ENCODE results near the gene ABCF3.
"Not testable (repeated sequence)": the region's sequence is repeated elsewhere in the genome, so short reads cannot be mapped to it uniquely, and the experiment has no call there.

Gene ABCF3, protein sequence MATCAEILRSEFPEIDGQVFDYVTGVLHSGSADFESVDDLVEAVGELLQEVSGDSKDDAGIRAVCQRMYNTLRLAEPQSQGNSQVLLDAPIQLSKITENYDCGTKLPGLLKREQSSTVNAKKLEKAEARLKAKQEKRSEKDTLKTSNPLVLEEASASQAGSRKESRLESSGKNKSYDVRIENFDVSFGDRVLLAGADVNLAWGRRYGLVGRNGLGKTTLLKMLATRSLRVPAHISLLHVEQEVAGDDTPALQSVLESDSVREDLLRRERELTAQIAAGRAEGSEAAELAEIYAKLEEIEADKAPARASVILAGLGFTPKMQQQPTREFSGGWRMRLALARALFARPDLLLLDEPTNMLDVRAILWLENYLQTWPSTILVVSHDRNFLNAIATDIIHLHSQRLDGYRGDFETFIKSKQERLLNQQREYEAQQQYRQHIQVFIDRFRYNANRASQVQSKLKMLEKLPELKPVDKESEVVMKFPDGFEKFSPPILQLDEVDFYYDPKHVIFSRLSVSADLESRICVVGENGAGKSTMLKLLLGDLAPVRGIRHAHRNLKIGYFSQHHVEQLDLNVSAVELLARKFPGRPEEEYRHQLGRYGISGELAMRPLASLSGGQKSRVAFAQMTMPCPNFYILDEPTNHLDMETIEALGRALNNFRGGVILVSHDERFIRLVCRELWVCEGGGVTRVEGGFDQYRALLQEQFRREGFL

DNA sequence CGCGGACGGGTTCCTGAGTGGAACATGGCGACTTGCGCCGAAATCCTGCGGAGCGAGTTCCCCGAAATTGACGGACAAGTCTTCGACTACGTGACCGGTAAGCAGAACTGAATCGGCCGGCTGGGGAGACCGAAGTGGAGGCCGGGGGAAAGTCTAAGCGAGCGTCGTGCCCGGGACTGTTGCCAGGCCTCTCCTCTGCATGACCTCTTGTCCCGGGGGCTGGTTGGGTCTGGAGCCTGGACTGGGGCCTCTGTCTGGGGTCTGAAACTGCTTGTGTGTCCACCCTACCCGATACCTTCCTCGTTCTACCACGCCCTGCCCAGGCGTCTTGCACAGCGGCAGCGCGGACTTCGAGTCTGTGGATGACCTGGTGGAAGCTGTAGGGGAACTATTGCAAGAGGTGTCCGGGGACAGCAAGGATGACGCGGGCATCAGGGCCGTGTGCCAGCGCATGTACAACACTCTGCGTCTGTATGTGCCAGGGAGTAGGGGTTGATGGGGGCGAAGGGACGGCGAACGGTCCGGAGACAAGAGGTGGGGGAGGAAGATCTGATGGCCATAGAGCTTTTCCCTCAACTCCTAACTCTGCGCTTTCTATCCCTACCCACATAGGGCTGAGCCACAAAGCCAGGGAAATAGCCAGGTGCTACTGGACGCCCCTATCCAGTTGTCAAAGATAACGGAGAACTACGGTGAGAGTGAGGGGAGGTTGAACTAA, at the start of gene ABCF3:
Gene ABCF3, plus strand, starts transcription at position 16 of the 718 bp plus-strand sequence. Its CDS starts 9 bp downstream, at position 25.
- peak; percentile 29 for DNase-seq

DNA sequence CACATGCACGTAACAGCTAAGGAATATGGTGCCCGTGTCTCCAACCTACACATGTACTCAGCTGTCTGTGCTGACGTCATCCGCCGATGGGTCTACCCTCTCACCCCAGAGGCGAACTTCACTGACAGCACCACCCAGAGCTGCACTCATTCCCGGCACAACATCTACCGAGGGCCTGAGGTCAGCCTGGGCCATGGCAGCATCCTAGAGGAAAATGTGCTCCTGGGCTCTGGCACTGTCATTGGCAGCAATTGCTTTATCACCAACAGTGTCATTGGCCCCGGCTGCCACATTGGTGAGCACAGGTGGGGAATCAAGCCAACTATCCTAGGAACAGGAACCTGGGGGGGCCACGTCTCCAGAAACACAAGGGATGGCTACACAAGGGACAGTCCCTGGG, 45.6 kb upstream of the ABCF3 start:
- no peak for DNase-seq

DNA sequence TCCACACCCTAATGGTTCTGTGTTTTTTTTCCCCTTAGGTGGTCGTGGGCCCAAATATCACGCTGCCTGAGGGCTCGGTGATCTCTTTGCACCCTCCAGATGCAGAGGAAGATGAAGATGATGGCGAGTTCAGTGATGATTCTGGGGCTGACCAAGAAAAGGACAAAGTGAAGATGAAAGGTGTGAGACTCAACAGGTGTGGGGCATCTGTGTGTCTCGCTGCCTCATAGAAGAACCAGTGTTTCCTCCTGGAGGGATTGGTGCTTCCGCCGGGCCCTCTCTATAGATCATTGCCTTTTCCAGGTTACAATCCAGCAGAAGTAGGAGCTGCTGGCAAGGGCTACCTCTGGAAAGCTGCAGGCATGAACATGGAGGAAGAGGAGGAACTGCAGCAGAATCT, 43.8 kb upstream of the ABCF3 start:
- DNase-seq: no peak

DNA sequence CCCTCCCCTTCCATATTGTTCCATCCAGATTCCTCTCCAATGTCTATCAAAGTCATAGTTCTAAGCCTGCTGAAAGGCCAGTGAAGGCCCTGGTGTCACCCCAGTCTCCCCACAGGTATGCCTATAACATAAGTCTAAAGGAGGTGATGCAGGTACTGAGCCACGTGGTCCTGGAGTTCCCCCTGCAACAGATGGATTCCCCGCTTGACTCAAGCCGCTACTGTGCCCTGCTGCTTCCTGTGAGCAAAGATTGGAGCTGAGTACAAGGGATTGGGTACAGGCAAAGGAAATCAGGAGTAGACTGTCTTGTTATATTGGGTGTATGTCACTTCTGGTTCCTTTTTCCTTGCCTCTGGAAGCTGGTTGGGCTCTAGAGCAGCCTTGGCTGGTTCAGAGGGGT, 42.7 kb upstream of the ABCF3 start:
- no peak for DNase-seq

DNA sequence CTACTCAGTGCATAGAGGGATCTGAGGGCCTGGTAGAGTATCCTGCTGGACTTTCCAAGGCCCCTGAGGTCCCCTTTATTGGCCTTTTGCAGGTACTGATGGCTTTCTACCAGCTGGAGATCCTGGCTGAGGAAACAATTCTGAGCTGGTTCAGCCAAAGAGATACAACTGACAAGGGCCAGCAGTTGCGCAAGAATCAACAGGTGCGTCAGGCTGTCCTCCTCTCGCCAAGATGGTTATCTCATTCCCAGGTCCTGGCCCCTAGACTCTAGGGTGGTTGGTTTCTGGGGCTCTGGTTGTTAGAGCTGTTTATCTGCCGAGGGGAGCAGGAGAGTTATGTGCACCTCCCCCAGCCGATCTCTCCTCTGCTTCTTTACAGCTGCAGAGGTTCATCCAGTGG, 41.5 kb upstream of the ABCF3 start:
- no peak for DNase-seq

DNA sequence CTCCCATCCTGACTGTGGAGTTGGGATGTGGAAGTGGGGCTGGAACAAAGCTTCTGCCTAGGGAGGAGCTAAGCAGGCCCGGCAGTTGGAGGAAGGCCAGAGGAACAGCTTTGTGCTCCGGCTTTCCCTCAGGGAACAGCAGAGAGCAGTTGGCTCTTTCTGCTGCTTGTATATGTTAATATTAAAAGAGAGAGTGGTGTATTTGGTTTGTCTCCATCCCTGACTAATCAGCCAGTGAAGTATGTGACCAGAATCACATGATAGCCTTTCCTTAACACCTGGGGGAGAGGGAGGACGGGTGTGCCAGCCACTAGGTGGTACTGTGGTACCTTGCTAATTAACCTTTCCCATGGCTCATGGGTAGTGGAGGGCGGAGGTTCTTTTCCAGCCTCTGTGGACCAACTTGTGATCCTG, 40.9 kb upstream of the ABCF3 start:
- peak; percentile 44 for DNase-seq

DNA sequence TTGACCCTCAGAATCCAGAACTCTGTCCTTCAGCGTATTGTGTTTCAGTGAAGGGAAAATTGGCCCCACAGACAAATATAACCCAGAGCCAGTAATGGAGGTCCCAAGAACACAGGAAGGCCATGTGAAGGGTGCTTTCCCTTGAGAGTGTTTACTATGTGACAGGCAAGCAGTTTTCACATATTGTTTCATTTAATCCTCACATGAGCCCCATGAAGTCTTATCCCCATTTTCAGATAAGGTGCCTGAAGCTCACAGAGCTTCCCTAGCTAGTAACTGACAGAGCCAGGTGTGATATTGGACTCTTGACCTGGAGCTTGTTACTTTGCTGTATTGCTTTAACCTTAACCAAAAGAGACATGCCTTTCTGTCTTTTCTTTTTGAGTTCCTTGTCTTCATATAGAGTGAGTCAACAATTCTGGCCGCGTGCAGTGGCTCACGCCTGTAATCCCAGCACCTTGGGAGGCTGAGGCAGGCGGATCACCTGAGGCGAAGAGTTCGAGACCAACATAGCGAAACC, 40.2 kb upstream of the ABCF3 start:
- no peak for DNase-seq

DNA sequence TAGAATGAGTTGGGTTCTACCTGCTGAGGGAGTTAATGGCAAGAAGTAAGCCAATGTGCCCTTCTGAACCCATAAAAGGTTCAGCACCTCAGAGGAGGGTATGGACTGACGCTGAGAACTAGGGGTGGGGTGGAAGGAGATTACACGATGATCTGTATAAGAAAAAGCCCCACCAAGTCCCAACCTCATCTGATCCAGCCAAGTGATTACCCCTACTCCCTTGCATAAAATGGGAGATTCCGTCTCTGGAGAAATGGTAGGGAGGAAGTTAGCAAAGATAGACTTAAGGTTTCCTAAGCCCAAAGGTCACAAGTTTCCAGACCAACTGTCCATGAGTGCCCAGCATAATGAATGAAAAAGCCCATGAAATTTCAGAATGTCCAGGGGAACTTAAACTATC, 37.9 kb upstream of the ABCF3 start:
- DNase-seq: no peak

DNA sequence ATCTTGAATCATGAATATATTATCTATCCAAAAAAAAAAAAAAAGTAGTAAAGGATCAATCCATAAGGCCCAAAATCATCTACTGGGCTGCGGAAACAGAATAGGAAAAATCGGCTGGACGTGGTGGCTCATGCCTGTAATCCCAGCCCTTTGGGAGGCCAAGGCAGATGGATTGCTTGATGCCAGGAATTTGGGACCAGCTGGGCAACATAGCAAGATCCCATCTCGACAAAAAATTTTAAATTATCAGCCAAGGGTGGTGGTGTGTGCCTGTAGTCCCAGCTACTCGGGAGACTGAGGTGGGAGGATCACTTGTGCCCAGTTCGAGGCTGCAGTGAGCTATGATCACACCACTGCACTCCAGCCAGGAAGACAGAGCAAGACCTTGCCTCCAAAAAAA, 36.9 kb upstream of the ABCF3 start:
- DNase-seq: no peak

DNA sequence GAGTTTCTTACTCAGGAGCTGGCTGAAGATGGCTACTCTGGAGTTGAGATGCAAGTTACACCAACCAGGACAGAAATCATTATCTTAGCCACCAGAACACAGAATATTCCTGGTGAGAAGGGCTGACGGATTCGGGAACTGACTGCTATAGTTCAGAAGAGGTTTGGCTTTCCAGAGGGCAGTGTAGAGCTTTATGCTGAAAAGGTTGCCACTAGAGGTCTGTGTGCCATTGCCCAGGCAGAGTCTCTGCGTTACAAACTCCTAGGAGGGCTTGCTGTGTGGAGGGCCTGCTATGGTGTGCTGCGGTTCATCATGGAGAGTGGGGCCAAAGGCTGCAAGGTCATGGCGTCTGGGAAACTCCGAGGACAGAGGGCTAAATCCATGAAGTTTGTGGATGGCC, 36.2 kb upstream of the ABCF3 start:
- not testable (repeated sequence) for DNase-seq

DNA sequence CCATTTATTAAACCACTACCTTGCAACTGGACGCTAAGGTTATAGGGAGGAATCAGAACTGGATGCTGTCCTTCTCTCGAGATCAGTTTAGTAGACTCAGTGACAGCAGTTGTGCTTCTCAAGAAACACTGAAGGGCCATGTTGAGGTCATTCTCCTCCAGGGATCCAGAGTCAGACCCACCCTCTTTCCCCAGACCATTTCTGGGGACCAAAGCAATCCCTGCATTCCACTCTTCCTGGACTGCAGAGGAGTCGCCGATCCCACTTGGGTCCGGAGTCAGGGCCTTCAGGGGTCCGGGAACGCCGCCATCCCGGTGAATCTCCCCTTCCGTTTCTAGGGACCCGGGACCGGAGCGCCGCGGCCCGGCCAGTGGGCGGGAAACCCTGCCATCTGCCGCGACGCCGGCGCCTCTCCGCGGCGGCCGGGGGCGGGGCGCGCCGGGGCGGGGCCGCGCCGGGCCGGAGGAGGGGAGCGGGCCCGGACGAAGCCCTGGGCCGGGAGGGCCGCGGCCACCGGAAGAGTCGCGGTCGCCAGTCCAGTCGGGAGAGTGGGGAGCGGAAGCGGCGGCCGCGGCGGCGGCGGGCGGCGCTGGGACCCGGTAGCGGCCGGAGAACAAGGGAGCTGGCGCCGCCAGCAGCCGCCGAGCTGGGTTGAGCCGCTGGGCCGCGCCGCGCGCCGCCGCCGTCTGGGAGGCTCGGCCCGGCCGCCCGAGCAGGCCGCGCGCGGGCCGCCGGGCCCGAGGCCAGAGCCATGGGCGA, 30.9 kb upstream of the ABCF3 start, which contains the start of gene DVL3:
Gene DVL3, plus strand, starts transcription at position 493 of the 759 bp plus-strand sequence. Its CDS starts 259 bp downstream, at position 752.
- peak; percentile 58 for DNase-seq

DNA sequence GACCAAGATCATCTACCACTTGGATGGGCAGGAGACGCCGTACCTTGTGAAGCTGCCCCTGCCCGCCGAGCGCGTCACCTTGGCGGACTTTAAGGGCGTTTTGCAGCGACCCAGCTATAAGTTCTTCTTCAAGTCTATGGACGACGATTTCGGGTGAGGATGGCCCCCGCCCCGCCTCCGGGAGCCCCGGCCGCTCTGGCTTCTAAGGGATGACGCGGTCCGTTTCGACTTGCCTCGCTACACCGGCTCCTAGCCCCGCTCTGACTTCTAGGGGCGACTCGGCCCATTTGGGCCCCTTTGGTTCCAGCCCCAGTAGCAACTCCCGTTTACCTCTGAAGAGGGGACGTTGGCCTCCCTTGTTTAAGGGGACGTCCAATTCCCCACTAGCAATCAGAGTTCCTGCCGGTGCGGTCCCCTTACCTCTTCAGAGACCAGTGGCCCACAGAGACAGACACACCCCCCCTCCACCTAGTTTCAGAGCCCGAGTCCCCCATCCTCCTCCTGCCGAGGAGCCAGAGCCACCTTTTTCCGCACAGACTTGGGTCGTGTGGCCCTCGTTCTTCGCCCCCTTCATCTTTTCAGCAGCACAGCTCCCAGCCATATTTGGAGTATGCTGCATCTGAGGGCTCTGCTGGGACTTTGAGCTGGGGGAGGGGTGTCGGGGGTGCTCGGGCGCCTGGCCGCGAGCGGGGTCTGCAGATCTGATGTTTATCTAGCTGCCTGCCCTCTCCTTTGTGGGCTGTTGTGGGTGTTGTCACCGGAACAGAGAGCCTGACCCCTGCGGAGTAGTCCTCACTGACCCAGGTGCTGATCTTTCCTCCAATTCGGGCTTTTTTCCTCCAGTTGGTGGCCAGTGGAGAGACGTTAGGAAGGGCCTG, 30.1 kb upstream of the ABCF3 start:
- DNase-seq: no peak

DNA sequence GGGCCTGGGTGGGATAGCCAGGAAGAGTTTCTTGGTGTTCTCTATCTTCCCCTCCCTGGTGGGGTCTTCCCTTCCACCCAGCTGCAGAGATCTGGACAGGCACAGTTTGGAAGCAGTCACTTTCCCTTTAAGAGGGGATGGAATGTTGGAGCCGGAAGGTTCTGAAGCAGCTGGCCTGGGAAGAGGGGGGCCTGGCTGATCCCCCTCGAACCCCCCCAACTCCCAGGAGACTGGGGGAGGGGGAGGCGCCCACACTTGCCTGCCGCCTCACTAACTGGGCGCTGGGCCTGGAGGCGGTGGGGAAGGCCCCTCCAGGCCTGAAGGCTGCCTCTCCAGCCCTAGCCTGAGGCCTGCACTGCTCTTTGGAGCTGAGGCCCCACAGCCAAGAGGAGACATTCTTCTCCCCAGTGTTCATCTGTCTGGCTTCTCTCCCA, 29.5 kb upstream of the ABCF3 start:
- peak; percentile 77 for DNase-seq

DNA sequence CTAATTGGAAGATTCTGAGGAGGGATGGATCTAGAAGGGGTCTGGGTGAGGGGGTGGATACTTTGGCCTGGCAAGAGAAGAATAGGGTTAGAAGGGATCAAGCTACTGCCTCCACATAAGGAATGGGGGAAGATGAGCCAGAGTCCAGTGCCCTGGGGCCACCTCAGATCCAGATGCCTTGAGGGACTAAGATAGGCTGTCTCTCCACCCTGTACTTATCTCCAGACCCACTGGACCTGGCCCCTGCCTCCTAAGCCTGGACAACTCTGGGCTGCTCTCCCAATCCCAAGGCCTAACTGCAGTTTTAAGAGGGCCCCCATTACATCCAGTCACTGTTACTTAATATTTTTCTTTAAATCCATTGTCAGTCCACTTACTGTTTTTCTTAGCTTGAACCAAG, 28.8 kb upstream of the ABCF3 start:
- no peak for DNase-seq

DNA sequence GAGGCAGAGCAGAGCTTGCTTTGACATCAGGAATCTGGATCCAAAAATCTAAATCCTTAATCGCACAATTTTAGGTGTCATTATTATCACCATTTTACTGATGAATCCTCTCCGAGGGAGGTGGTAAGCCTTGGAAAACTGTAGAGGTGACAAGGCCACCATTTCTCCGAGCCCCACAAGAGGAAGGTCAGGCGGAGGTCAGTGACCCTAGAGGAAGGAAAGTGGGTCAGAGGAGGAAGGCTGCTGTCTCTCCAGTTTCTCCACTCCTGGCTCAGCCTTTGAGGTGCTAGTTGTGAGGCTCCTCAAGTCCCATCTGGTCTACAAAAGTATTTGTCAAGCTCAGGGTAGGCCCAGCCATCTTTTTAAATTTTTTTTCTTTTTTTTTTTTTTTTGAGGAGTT, 27.6 kb upstream of the ABCF3 start:
- DNase-seq: no peak

DNA sequence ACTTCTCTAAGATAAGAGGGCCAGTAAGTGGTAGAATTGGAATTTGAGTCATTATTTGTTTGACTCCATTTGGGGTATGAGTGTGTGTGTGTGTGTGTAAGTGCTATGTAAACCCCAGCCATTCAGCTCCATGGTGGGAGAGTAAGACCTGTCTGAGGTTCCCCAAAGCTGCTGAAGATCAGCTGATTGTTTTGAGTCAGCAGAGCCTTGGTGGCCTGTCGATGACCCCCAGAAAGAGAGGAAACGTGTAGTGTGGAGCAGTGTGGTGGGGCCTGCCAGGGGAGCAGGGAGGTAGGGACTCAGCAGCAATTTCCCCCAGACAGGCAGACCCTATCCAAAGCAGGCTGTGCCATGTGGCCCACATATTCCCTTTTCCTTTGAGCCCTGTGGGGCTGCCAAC, 25.5 kb upstream of the ABCF3 start:
- DNase-seq: peak; percentile 48

DNA sequence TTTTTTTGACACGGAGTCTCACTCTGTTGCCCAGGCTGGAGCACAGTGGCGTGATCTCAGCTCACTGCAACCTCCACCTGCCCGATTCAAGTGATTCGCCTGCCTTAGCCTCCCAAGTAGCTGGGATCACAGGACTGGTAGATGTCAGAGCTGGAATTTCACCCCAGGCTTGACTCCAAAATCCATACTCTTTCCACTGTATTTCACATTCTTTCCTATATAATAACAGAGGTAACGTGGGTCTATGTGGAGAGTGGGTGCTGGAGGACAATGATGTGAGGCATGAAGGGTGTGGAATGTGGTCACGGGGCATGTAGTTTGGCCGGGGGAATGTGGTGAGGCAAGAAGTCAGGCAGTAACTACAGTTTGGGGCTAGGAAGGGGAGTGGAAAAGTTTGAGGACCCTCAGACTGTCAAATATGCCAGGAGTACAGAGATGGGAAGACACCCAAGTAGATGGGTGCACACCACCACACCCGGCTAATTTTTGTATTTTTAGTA, 23.4 kb upstream of the ABCF3 start:
- not testable (repeated sequence) for DNase-seq

DNA sequence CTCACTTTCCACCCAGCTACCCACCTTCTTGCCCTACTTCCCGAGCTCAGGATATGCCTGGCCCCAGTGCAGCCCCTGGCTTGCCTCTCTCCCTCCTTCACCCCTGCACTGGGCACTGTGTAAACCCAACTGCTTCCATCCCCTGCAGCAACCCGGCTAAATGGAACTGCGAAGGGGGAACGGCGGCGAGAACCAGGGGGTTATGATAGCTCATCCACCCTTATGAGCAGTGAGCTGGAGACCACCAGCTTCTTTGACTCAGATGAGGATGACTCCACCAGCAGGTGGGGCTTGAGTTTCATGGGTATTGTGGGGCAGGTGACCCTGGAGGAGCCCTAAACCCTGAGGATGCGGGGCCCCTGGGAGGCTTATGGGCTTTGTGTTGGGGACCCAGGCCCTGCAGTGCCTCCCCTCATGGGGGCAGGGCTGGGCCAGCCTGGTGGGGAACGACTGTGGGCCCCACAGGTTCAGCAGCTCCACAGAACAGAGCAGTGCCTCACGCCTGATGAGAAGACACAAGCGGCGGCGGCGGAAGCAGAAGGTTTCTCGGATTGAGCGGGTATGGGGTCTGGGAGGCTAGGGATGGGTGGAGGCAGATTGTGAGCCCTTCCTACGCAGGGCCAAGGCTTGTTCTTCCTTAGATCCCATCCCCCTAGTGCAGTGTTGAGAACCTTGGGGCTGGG, 21.2 kb upstream of the ABCF3 start:
- DNase-seq: no peak

DNA sequence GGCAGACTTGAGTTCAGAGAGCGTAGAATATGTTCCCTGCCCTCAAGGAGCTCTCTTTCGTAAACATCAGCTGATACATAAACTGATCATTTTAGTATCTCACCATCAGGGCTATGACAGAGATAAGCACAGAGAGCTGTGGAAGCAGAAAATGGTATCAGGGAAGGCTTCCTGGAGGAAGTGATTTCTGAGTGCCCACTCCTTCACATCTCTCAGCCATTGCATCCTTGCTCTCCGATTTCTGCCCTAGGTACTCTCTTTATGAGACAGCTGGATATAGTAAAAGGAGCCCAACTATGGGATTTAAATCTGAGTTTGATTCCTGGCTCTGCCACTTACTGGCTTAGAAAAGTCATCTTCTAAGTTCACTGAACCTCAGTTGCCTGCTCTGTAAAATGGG, 20.5 kb upstream of the ABCF3 start:
- DNase-seq: no peak

DNA sequence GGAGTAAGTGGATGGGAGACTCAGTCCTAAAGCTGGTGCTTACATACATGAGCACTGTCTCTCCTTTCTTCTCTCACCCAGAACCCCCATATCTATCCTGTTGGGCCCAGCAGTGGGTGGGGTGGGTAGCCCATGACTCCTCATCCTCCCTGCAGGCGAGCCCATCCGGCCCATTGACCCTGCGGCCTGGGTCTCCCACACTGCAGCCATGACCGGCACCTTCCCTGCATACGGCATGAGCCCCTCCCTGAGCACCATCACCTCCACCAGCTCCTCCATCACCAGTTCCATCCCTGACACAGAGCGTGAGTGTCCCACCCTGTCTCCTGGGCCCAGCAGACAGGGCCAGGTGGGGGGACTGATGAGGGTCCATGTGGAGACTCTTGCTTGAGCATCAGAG, 19.3 kb upstream of the ABCF3 start:
- DNase-seq: no peak

DNA sequence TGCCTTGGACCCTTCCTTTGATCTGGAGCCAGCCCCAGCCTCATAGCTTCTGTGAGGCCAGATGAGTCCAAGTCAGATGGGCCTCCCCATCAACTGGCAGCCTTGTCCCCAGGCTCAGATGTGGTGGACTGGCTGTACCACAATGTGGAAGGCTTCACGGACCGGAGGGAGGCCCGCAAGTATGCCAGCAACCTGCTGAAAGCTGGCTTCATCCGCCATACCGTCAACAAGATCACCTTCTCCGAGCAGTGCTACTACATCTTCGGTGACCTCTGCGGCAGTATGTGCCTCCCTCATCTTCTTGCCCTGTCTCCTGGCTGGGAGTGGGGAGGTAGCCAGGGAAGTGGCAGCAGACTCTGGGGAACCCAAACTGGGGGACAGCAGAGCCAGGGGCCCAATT, 18.2 kb upstream of the ABCF3 start:
- no peak for DNase-seq

Measured in fibroblast of upper back skin (primary cell).